ENCODE measurements around the gene TDRD1. TPM values are rescaled to one million over a fixed set of nuclear protein-coding genes. Genes with fewer than 3 reads are reported as not detected.

The TDRD1 gene
- total and polyA plus RNA-seq, 2 donors (not counting 1 experiment from before 2014, with no cell fraction given): 0.10 to 0.22 TPM

- no peak overlapping the region for H3K27ac ChIP-seq (ENCODE audit: low read length in 2 of 2)
- H3K36me3 ChIP-seq (replicated peaks in 1 of 2; ENCODE audit: control extremely low read depth in 1 of 2, control insufficient read depth in 1 of 2, extremely low read depth in 1 of 2, insufficient read depth in 2 of 2, low read length in 1 of 2): peaks cover 5 to 14% of the 10 kb centered on the region in 2 experiments
- intact Hi-C loops (cut with micrococcal nuclease): no loop called here
- peaks cover 2% of the 10 kb centered on the region for H3K9me3 Mint-ChIP-seq (ENCODE audit: insufficient read depth)
- CTCF ChIA-PET: no interaction called here
- H3K27ac Mint-ChIP-seq: no peak overlapping the region
- no peaks in the 10 kb centered on the region for H3K27me3 Mint-ChIP-seq
- 100% methylated on average over 1 of the region's 3 CpGs for WGBS (ENCODE audit: insufficient coverage)
- H4K20me1 ChIP-seq (ENCODE audit: control insufficient read depth, insufficient read depth, low read length, poor library complexity, severe bottlenecking): peaks cover 13% of the 10 kb centered on the region
- H3K27me3 ChIP-seq (replicated peaks in 1 of 4; ENCODE audit: control extremely low read depth in 1 of 4, control insufficient read depth in 3 of 4, insufficient read depth in 4 of 4, low read length in 3 of 4): no peaks in the 10 kb centered on the region
- H3K4me3 Mint-ChIP-seq: no peak overlapping the region
- TF ChIP-seq CTCF (IDR thresholded peaks at IDR 0.05): no peak
- TF ChIP-seq EZH2 (IDR thresholded peaks at IDR 0.05; ENCODE audit: borderline replicate concordance, insufficient read depth, low read depth, low read length, poor library complexity, severe bottlenecking): no peak
- peaks cover 35% of the 10 kb centered on the region for H3K4me1 Mint-ChIP-seq
- no peak for ATAC-seq (ENCODE audit: low read depth)
- H3K4me2 ChIP-seq (replicated peaks; ENCODE audit: low read depth, low read length, poor library complexity, severe bottlenecking): no peak overlapping the region
- peaks cover 69% of the 10 kb centered on the region for H3K79me2 ChIP-seq (ENCODE audit: control insufficient read depth, insufficient read depth, low read length)
- no peak for DNase-seq
- POLR2A ChIA-PET: no interaction called here
- H3K4me1 ChIP-seq (ENCODE audit: control insufficient read depth in 2 of 2, insufficient read depth in 2 of 2, low read length in 2 of 2): no peaks in the 10 kb centered on the region
- peaks cover 0 to 3% (median 0%) of the 10 kb centered on the region in 3 donors for H3K9me3 ChIP-seq (ENCODE audit: control extremely low read depth in 1 of 3, control insufficient read depth in 2 of 3, insufficient read depth in 1 of 3, low read length in 2 of 3)
- no peak overlapping the region for H2AFZ ChIP-seq (ENCODE audit: insufficient read depth, low read depth, low read length, poor library complexity, severe bottlenecking)
- no peak overlapping the region for H3K9ac ChIP-seq (ENCODE audit: low read length)
- H3K4me3 ChIP-seq (ENCODE audit: control extremely low read depth in 1 of 5, extremely low read depth in 1 of 5, insufficient read depth in 1 of 5, low read depth in 2 of 5, low read length in 4 of 5): no peak overlapping the region
Observed at GRCh38 chr10:114166043-114166442, 13.1 kb upstream of the TDRD1 start.

GRCh38 chr10:114166494-114166893 lies 12.7 kb upstream of the TDRD1 start:
- H4K20me1 ChIP-seq (ENCODE audit: control insufficient read depth, insufficient read depth, low read length, poor library complexity, severe bottlenecking): peaks cover 9% of the 10 kb centered on the region
- ChIA-PET POLR2A (no interaction called here), CTCF (no interaction called here)

More at GRCh38 chr10:114166494-114166893, 12.7 kb upstream of the TDRD1 start:
- no peak overlapping the region for H3K4me3 Mint-ChIP-seq
- Histone ChIP-seq H3K9ac (ENCODE audit: low read length) (no peak overlapping the region), H3K36me3 (replicated peaks in 1 of 2; ENCODE audit: control extremely low read depth in 1 of 2, control insufficient read depth in 1 of 2, extremely low read depth in 1 of 2, insufficient read depth in 2 of 2, low read length in 1 of 2) (peaks cover 5 to 14% of the 10 kb centered on the region in 2 experiments), H3K27me3 (replicated peaks in 1 of 4; ENCODE audit: control extremely low read depth in 1 of 4, control insufficient read depth in 3 of 4, insufficient read depth in 4 of 4, low read length in 3 of 4) (no peaks in the 10 kb centered on the region), H3K4me3 (ENCODE audit: control extremely low read depth in 1 of 5, extremely low read depth in 1 of 5, insufficient read depth in 1 of 5, low read depth in 2 of 5, low read length in 4 of 5) (no peak overlapping the region), H3K9me3 (ENCODE audit: control extremely low read depth in 1 of 3, control insufficient read depth in 2 of 3, insufficient read depth in 1 of 3, low read length in 2 of 3) (peaks cover 0 to 3% (median 0%) of the 10 kb centered on the region in 3 donors), H3K4me1 (ENCODE audit: control insufficient read depth in 2 of 2, insufficient read depth in 2 of 2, low read length in 2 of 2) (no peaks in the 10 kb centered on the region), H3K79me2 (ENCODE audit: control insufficient read depth, insufficient read depth, low read length) (peaks cover 72% of the 10 kb centered on the region), H3K4me2 (replicated peaks; ENCODE audit: low read depth, low read length, poor library complexity, severe bottlenecking) (no peak overlapping the region), H3K27ac (ENCODE audit: low read length in 2 of 2) (no peak overlapping the region), H2AFZ (ENCODE audit: insufficient read depth, low read depth, low read length, poor library complexity, severe bottlenecking) (no peak overlapping the region)
- H3K9me3 Mint-ChIP-seq (ENCODE audit: insufficient read depth): peaks cover 2% of the 10 kb centered on the region
- H3K27me3 Mint-ChIP-seq: no peaks in the 10 kb centered on the region
- intact Hi-C loops (cut with micrococcal nuclease): no loop called here
- TF ChIP-seq EZH2 (IDR thresholded peaks at IDR 0.05; ENCODE audit: borderline replicate concordance, insufficient read depth, low read depth, low read length, poor library complexity, severe bottlenecking): no peak
- no peak for TF ChIP-seq CTCF (IDR thresholded peaks at IDR 0.05)
- H3K4me1 Mint-ChIP-seq: peaks cover 31% of the 10 kb centered on the region
- DNase-seq (no peak), ATAC-seq (ENCODE audit: low read depth) (no peak)
- WGBS (ENCODE audit: insufficient coverage): 90% methylated on average over 2 of the region's 3 CpGs
- H3K27ac Mint-ChIP-seq: no peak overlapping the region

Measured in B cell (primary cell).